ENCODE results near the gene TCF25. TPM values are rescaled to one million over a fixed set of nuclear protein-coding genes. Genes with fewer than 3 reads are reported as not detected.
A peak's percentile ranks its signal among the peaks of the same experiment; 100 is the strongest.

Gene TCF25
- total RNA-seq, 1 experiment from 2014 or later = 79.6 TPM

DNA sequence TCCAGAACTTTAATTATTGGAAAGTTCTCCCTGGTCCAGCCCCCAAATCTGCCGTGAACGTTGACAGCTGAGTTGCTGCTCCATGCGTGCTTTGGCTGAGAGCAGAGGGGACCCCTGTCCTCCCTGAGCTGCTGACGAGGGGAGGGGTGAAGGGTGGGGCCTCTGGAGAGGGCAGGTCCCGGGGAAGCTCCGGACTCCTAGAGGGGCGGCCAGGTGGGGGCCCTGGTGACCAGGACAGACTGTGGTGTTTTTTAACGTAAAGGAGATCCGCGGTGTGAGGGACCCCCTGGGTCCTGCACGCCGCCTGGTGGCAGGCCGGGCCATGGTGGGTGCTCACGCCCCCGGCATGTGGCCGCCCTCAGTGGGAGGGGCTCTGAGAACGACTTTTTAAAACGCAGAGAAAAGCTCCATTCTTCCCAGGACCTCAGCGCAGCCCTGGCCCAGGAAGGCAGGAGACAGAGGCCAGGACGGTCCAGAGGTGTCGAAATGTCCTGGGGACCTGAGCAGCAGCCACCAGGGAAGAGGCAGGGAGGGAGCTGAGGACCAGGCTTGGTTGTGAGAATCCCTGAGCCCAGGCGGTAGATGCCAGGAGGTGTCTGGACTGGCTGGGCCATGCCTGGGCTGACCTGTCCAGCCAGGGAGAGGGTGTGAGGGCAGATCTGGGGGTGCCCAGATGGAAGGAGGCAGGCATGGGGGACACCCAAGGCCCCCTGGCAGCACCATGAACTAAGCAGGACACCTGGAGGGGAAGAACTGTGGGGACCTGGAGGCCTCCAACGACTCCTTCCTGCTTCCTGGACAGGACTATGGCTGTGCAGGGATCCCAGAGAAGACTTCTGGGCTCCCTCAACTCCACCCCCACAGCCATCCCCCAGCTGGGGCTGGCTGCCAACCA lies 45.3 kb downstream of the TCF25 start, which contains the start of gene MC1R:
Gene MC1R (plus strand): TSS at position 410 of the 895 bp plus-strand sequence. CDS start 397 bp downstream, at position 807.
- ChIA-PET POLR2A (ENCODE audit: unreplicated experiment) (interaction anchor here (0.6 kb wide), 1 partner anchor 59 kb away, joined by 4 read pairs; no protein-coding TSS in a partner anchor), CTCF (no interaction called here)
- Histone ChIP-seq H3K9ac (ENCODE audit: low read length) (peak within 1 kb of the TSS; percentile 40), H4K20me1 (ENCODE audit: low read length) (peaks cover 2% of the 10 kb centered on the region; the same call in 1 of the 2 replicates), H2AFZ (ENCODE audit: low read length) (peak within 1 kb of the TSS; percentile 83), H3F3A (ENCODE audit: low read length, unreplicated experiment) (no peaks in the 10 kb centered on the region), H3K9me3 (ENCODE audit: low read length) (no peaks in the 10 kb centered on the region), H3K4me1 (ENCODE audit: insufficient read depth, low read length) (peaks cover 30% of the 10 kb centered on the region), H3K27me3 (ENCODE audit: low read length) (no peaks in the 10 kb centered on the region), H3K4me3 (ENCODE audit: low read length) (peak within 1 kb of the TSS; percentile 51), H3K4me2 (ENCODE audit: low read length) (peak within 1 kb of the TSS; percentile 87), H3K9me2 (replicated peaks; ENCODE audit: low read length) (no peaks in the 10 kb centered on the region), H3K36me3 (ENCODE audit: low read depth, low read length) (no peaks in the 10 kb centered on the region), H3K79me2 (ENCODE audit: low read length) (0 out of 2 replicates have a peak, but pooled peaks cover 3% of the 10 kb centered on the region), H3K27ac (ENCODE audit: low read length) (peak within 1 kb of the TSS; percentile 46; the same call in 1 of the 2 replicates)
- no TSS peak for BruUV-seq (replicated peaks)
- no peak for DNase-seq
- intact Hi-C loops (cut with micrococcal nuclease) = no loop called here
- TF ChIP-seq, protein P1, sequence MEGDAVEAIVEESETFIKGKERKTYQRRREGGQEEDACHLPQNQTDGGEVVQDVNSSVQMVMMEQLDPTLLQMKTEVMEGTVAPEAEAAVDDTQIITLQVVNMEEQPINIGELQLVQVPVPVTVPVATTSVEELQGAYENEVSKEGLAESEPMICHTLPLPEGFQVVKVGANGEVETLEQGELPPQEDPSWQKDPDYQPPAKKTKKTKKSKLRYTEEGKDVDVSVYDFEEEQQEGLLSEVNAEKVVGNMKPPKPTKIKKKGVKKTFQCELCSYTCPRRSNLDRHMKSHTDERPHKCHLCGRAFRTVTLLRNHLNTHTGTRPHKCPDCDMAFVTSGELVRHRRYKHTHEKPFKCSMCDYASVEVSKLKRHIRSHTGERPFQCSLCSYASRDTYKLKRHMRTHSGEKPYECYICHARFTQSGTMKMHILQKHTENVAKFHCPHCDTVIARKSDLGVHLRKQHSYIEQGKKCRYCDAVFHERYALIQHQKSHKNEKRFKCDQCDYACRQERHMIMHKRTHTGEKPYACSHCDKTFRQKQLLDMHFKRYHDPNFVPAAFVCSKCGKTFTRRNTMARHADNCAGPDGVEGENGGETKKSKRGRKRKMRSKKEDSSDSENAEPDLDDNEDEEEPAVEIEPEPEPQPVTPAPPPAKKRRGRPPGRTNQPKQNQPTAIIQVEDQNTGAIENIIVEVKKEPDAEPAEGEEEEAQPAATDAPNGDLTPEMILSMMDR (conservative IDR thresholded peaks at IDR 0.05; ENCODE audit: low read depth, low read length) = peak; percentile 21; the same call in 1 of the 2 replicates
- no peak for TF ChIP-seq EZH2phosphoT487 (IDR thresholded peaks at IDR 0.05; ENCODE audit: borderline replicate concordance, low read length)
- ATAC-seq = no peak

DNA sequence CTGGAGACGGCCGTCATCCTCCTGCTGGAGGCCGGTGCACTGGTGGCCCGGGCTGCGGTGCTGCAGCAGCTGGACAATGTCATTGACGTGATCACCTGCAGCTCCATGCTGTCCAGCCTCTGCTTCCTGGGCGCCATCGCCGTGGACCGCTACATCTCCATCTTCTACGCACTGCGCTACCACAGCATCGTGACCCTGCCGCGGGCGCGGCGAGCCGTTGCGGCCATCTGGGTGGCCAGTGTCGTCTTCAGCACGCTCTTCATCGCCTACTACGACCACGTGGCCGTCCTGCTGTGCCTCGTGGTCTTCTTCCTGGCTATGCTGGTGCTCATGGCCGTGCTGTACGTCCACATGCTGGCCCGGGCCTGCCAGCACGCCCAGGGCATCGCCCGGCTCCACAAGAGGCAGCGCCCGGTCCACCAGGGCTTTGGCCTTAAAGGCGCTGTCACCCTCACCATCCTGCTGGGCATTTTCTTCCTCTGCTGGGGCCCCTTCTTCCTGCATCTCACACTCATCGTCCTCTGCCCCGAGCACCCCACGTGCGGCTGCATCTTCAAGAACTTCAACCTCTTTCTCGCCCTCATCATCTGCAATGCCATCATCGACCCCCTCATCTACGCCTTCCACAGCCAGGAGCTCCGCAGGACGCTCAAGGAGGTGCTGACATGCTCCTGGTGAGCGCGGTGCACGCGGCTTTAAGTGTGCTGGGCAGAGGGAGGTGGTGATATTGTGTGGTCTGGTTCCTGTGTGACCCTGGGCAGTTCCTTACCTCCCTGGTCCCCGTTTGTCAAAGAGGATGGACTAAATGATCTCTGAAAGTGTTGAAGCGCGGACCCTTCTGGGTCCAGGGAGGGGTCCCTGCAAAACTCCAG lies 46.4 kb downstream of the TCF25 start:
- H3K4me3 ChIP-seq (ENCODE audit: low read length) = no peak overlapping the region
- no peak overlapping the region for H3K9ac ChIP-seq (ENCODE audit: low read length)
- H4K20me1 ChIP-seq (ENCODE audit: low read length) = peaks cover 11% of the 10 kb centered on the region; the same call in 1 of the 2 replicates
- H3K4me1 ChIP-seq (ENCODE audit: insufficient read depth, low read length) = peaks cover 30% of the 10 kb centered on the region
- TF ChIP-seq, protein P1 (conservative IDR thresholded peaks at IDR 0.05; ENCODE audit: low read depth, low read length) = no peak
- TF ChIP-seq EZH2 (IDR thresholded peaks at IDR 0.05; ENCODE audit: low read length, unreplicated experiment) (no peak), EZH2phosphoT487 (IDR thresholded peaks at IDR 0.05; ENCODE audit: borderline replicate concordance, low read length) (no peak)
- no peak overlapping the region for H2AFZ ChIP-seq (ENCODE audit: low read length)
- ChIA-PET POLR2A (ENCODE audit: unreplicated experiment) (no interaction called here), CTCF (no interaction called here)
- no TSS peak for BruUV-seq (replicated peaks)
- no peaks in the 10 kb centered on the region for H3F3A ChIP-seq (ENCODE audit: low read length, unreplicated experiment)
- no peaks in the 10 kb centered on the region for H3K27me3 ChIP-seq (ENCODE audit: low read length)
- H3K36me3 ChIP-seq (ENCODE audit: low read depth, low read length) = no peaks in the 10 kb centered on the region
- ATAC-seq (no peak), DNase-seq (no peak)
- no peaks in the 10 kb centered on the region for H3K9me3 ChIP-seq (ENCODE audit: low read length)
- no peak overlapping the region for H3K4me2 ChIP-seq (ENCODE audit: low read length)
- intact Hi-C loops (cut with micrococcal nuclease) = no loop called here
- H3K27ac ChIP-seq (ENCODE audit: low read length) = no peak overlapping the region
- no peaks in the 10 kb centered on the region for H3K9me2 ChIP-seq (replicated peaks; ENCODE audit: low read length)
- H3K79me2 ChIP-seq (ENCODE audit: low read length) = 0 out of 2 replicates have a peak, but pooled peaks cover 7% of the 10 kb centered on the region

All from PC-3 (cell line).